Hepatocyte (in vitro differentiated cells): Measurements from ENCODE around the gene ATP6V0A4. TPM values are rescaled to one million over a fixed set of nuclear protein-coding genes. Genes with fewer than 3 reads are reported as not detected.

ENCODE experiments used
- DNase-seq: peaks from one replicate; pipeline ENCODE4 v3.0.0-alpha.2; 2016; ENCODE audit warnings: low spot score
- H2AFZ ChIP-seq: fragments of 200-600 bp; sonication (generic); 2 replicates; pipeline ENCODE4 v1.6.0; 2016; ENCODE audit warnings: antibody characterized with exemption, mild to moderate bottlenecking
- H3K27ac ChIP-seq: fragments of 200-600 bp; sonication (generic); 2 replicates; pipeline ENCODE4 v1.5.1; 2016; ENCODE audit warnings: mild to moderate bottlenecking
- H3K27me3 ChIP-seq: fragments of 200-600 bp; sonication (generic); 2 replicates; pipeline ENCODE4 v1.6.1; 2016
- H3K36me3 ChIP-seq: fragments of 200-600 bp; sonication (generic); replicated peaks from 2 replicates; pipeline ENCODE4 v1.5.1; 2016; ENCODE audit warnings: low read depth; ENCODE audit not compliant: insufficient read depth
- H3K4me1 ChIP-seq: fragments of 200-600 bp; sonication (generic); 2 replicates; pipeline ENCODE4 v1.5.1; 2016; ENCODE audit warnings: mild to moderate bottlenecking, moderate library complexity; ENCODE audit not compliant: insufficient read depth
- H3K4me2 ChIP-seq: fragments of 200-600 bp; sonication (generic); 2 replicates; pipeline ENCODE4 v1.6.0; 2016
- H3K4me3 ChIP-seq: fragments of 200-600 bp; sonication (generic); 2 replicates; pipeline ENCODE4 v1.5.1; 2016; ENCODE audit warnings: mild to moderate bottlenecking
- H3K79me2 ChIP-seq: fragments of 200-600 bp; sonication (generic); 2 replicates; pipeline ENCODE4 v1.6.0; 2017; ENCODE audit warnings: mild to moderate bottlenecking
- H3K9me2 ChIP-seq: fragments of 200-600 bp; sonication (generic); replicated peaks from 2 replicates; pipeline ENCODE4 v1.6.0; 2017; ENCODE audit warnings: mild to moderate bottlenecking; ENCODE audit not compliant: insufficient read depth
- H3K9me3 ChIP-seq: fragments of 200-600 bp; sonication (generic); 2 replicates; pipeline ENCODE4 v1.5.1; 2016; ENCODE audit warnings: low read depth, mild to moderate bottlenecking
- H4K20me1 ChIP-seq: fragments of 200-600 bp; sonication (generic); 2 replicates; pipeline ENCODE4 v1.6.0; 2016; ENCODE audit warnings: mild to moderate bottlenecking; ENCODE audit not compliant: insufficient read depth, poor library complexity, severe bottlenecking
- EZH2 ChIP-seq: fragments of 200-600 bp; sonication (generic); IDR thresholded peaks from 2 replicates; pipeline ENCODE4 v1.6.1; 2016; ENCODE audit warnings: antibody characterized with exemption, mild to moderate bottlenecking, borderline replicate concordance
- EZH2phosphoT487 ChIP-seq: fragments of 200-600 bp; sonication (generic); IDR thresholded peaks from one replicate; pipeline ENCODE4 v1.6.1; 2018; ENCODE audit warnings: antibody characterized with exemption, mild to moderate bottlenecking, low read depth, moderate library complexity; ENCODE audit not compliant: unreplicated experiment, severe bottlenecking
- WGBS: methylation state at CpG from one replicate; pipeline ENCODE4 v1.1.6; 2016; ENCODE audit warnings: low lambda C conversion rate; ENCODE audit errors: missing lambda C conversion rate; 5-methylcytosine and 5-hydroxymethylcytosine counted together
- polyA plus RNA-seq: library from polyadenylated mRNA; unstranded; fragments of >200 nt; fragmentation: Nextera tagmentation; extraction: Ambion mirVana; gene quantifications from 2 replicates; pipeline ENCODE4 v1.2.1, GENCODE V29; 2016
- total RNA-seq: library from RNA; depleted of rRNA; stranded (reverse); fragments of >200 nt; gene quantifications from 2 replicates; pipeline ENCODE4 v1.2.3, GENCODE V29; 2014
- TF ChIP-seq, protein P1 (sequence below): fragments of 200-600 bp; sonication (generic); IDR thresholded peaks from 2 replicates; pipeline ENCODE4 v1.5.1; 2016; ENCODE audit warnings: antibody characterized with exemption, mild to moderate bottlenecking; ENCODE audit not compliant: poor library complexity

Gene ATP6V0A4
- total and polyA plus RNA-seq, 2 experiments from 2014 or later, result 0.34 to 1.1 TPM

DNA sequence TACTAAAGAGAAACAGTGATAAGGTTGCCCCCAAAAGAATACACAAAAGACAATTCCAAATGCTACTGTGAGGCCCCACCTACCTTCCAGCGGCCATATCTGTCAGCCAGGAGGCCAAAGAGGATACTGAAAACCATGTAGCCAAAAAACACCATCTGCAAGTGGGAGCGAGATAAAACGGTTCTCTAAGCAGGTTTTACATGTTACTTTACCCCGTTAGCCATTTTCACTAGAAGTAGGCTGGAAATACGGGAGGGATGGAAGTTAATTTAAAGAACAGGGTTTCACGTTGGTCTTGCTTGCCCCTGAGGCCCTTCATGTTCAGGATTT lies 135.0 kb downstream of the ATP6V0A4 start:
- Histone ChIP-seq H3K79me2 (no peaks in the 10 kb centered on the region), H3K36me3 (no peaks in the 10 kb centered on the region), H3K9me3 (no peaks in the 10 kb centered on the region), H2AFZ (no peak overlapping the region), H3K9me2 (no peaks in the 10 kb centered on the region), H4K20me1 (no peaks in the 10 kb centered on the region), H3K4me3 (no peak overlapping the region), H3K4me2 (peak overlapping the region; percentile 86), H3K27me3 (no peaks in the 10 kb centered on the region), H3K27ac (peak overlapping the region; percentile 3), H3K4me1 (peaks cover 28% of the 10 kb centered on the region)
- no peak for DNase-seq
- 59% methylated on average over 6 of the region's 6 CpGs for WGBS
- TF ChIP-seq EZH2, result no peak
- TF ChIP-seq, protein P1, sequence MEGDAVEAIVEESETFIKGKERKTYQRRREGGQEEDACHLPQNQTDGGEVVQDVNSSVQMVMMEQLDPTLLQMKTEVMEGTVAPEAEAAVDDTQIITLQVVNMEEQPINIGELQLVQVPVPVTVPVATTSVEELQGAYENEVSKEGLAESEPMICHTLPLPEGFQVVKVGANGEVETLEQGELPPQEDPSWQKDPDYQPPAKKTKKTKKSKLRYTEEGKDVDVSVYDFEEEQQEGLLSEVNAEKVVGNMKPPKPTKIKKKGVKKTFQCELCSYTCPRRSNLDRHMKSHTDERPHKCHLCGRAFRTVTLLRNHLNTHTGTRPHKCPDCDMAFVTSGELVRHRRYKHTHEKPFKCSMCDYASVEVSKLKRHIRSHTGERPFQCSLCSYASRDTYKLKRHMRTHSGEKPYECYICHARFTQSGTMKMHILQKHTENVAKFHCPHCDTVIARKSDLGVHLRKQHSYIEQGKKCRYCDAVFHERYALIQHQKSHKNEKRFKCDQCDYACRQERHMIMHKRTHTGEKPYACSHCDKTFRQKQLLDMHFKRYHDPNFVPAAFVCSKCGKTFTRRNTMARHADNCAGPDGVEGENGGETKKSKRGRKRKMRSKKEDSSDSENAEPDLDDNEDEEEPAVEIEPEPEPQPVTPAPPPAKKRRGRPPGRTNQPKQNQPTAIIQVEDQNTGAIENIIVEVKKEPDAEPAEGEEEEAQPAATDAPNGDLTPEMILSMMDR, result no peak
- TF ChIP-seq EZH2phosphoT487, result no peak

DNA sequence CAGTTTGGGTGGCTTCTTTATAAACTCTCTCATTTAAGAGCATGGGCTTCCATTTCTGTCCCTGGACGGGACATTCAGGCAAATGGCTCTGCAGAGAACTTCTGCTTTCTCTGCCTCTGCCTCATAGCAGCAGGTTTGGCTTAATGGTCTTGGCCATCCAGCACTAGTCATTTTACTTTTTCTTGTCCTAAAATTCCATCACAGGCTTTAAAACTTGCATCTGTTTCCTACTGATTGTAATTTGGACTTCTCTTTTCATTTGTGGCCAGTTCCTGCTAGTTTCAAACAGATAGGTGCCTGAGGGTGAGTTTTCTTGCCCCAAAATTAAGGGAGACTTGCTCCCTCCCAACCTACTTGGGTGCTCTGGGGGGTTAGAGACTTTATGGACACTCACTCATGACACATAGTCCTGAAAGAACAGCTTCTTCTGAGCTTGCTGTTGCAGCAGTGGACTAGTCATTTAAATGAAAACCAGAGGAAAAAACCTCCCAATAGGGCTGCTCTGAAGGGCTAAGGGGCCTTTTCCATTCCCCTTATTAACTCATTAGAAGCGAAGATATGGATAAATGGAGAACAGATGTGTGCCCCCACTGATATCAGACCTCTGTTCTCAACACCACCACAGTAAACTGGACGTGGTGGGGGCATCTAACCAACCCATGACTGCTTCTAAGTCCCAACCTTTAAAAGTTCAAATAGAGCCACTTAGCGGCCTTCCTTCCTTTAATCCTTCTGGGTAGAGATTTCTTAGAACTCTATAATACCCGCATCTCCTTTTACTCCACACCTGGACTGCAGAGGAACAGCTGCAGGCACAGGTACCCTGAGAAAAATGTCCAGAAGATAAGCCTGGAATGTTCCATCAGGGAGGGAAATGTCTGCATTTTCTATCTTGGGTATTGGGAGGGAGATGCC lies 135.7 kb downstream of the ATP6V0A4 start:
- Histone ChIP-seq H2AFZ (no peak overlapping the region), H3K27me3 (no peaks in the 10 kb centered on the region), H4K20me1 (no peaks in the 10 kb centered on the region), H3K27ac (peak overlapping the region; percentile 6), H3K36me3 (no peaks in the 10 kb centered on the region), H3K4me1 (peaks cover 28% of the 10 kb centered on the region), H3K4me3 (no peak overlapping the region), H3K9me2 (no peaks in the 10 kb centered on the region), H3K4me2 (no peak overlapping the region), H3K79me2 (no peaks in the 10 kb centered on the region), H3K9me3 (no peaks in the 10 kb centered on the region)
- WGBS, result 65% methylated on average over 5 of the region's 5 CpGs
- TF ChIP-seq EZH2, result no peak
- TF ChIP-seq, protein P1, result no peak
- no peak for TF ChIP-seq EZH2phosphoT487
- no peak for DNase-seq

DNA sequence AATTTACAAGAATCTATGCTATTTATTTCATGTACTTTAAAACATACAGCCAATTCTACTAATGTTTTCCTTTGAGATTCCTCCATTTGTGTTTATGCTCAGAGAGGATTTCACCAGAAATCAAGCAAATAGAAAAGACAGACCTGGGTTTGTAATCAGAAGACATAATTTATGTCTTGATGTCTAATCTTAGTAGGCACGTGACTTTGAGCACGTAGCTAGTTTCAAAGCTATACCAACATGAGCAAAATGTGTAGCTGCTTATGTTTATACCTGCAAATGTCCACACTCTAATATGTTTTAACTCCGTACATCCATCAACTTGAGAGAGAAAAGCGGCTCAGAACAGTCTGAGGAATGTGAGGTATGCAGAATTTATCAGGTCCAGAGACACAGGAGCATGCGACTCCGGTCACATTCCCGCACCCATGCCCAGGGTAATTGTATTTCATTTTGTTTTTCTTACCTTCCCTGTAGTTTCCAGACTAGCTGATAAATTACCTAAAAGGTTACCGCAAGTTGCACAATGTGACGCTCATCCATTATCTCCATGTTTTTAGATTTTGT lies 136.8 kb downstream of the ATP6V0A4 start:
- no peak for DNase-seq
- Histone ChIP-seq H3K9me2 (no peaks in the 10 kb centered on the region), H3K79me2 (no peaks in the 10 kb centered on the region), H3K4me3 (no peak overlapping the region), H3K36me3 (no peaks in the 10 kb centered on the region), H3K4me1 (peaks cover 20% of the 10 kb centered on the region), H4K20me1 (no peaks in the 10 kb centered on the region), H2AFZ (no peak overlapping the region), H3K27ac (no peak overlapping the region), H3K4me2 (no peak overlapping the region), H3K27me3 (no peaks in the 10 kb centered on the region), H3K9me3 (no peaks in the 10 kb centered on the region)
- TF ChIP-seq EZH2, result no peak
- TF ChIP-seq, protein P1, result no peak
- no peak for TF ChIP-seq EZH2phosphoT487
- 34% methylated on average over 9 of the region's 9 CpGs for WGBS
